WI38 (cell line): ENCODE measurements around the gene FGF14.

Experiments used
- H3K4me3 ChIP-seq: 2 replicates; pipeline ENCODE4 v1.5.1; 2011; ENCODE audit warnings: low read depth, mild to moderate bottlenecking, control low read depth, low read length
- TF ChIP-seq, protein P1 (sequence below): IDR thresholded peaks from 2 replicates; pipeline ENCODE4 v1.5.1; 2012; ENCODE audit warnings: low read depth, mild to moderate bottlenecking, control low read depth, low read length

Gene FGF14

GRCh38 chr13:101795460-101795859 is 606.4 kb downstream of the FGF14 start:
- H3K4me3 ChIP-seq, result no peak overlapping the region
- TF ChIP-seq, protein P1, sequence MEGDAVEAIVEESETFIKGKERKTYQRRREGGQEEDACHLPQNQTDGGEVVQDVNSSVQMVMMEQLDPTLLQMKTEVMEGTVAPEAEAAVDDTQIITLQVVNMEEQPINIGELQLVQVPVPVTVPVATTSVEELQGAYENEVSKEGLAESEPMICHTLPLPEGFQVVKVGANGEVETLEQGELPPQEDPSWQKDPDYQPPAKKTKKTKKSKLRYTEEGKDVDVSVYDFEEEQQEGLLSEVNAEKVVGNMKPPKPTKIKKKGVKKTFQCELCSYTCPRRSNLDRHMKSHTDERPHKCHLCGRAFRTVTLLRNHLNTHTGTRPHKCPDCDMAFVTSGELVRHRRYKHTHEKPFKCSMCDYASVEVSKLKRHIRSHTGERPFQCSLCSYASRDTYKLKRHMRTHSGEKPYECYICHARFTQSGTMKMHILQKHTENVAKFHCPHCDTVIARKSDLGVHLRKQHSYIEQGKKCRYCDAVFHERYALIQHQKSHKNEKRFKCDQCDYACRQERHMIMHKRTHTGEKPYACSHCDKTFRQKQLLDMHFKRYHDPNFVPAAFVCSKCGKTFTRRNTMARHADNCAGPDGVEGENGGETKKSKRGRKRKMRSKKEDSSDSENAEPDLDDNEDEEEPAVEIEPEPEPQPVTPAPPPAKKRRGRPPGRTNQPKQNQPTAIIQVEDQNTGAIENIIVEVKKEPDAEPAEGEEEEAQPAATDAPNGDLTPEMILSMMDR, result no peak

- H3K4me3 ChIP-seq, result no peak overlapping the region
- TF ChIP-seq, protein P1, result no peak
Measured at GRCh38 chr13:101795025-101795424, 606.8 kb downstream of the FGF14 start.

DNA sequence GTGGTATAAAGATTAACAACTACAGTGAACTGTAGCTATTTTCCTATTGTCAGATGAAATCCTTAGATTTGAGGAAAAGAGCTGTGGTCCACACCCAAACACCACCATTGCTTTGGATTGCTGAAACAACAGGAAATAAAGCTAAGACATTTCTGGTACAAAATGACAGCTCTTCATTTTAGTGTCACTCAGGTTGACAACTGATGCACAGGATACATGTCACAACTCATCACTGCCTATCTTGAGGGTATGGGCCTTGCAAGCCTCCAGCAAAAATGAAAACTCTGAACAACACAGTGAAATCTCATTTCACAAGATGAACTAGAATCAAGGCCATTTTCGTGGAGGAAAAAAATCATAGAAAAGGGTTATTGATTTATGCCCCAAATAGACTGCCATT is 609.7 kb downstream of the FGF14 start:
- TF ChIP-seq, protein P1, result no peak
- H3K4me3 ChIP-seq, result no peak overlapping the region

- TF ChIP-seq, protein P1, result 0 out of 2 replicates have a peak, but pooled peaks have one; percentile 18
- no peak overlapping the region for H3K4me3 ChIP-seq
Measured at GRCh38 chr13:101785858-101786257, 616.0 kb downstream of the FGF14 start.

DNA sequence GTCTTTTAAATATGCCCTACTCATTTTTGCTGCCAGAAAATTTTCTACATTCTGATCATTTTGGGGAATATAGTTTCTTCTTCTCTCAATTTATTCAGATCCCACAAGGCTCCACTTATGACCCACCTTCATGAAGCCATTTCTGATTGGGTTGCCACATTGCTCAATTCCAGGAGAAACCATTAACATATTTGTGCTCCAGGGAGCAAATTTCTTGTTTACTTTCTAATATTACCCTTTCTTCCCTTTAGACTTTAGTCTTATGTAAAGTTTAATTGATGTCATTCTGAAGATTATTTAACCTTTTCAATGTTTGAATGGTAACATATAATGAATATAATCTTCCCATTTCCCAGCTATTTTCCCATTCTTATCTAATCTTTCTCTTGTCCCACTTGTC is 617.5 kb downstream of the FGF14 start:
- H3K4me3 ChIP-seq, result no peak overlapping the region
- TF ChIP-seq, protein P1, result no peak

- H3K4me3 ChIP-seq, result no peak overlapping the region
Measured at GRCh38 chr13:101783554-101783953, 618.3 kb downstream of the FGF14 start.

DNA sequence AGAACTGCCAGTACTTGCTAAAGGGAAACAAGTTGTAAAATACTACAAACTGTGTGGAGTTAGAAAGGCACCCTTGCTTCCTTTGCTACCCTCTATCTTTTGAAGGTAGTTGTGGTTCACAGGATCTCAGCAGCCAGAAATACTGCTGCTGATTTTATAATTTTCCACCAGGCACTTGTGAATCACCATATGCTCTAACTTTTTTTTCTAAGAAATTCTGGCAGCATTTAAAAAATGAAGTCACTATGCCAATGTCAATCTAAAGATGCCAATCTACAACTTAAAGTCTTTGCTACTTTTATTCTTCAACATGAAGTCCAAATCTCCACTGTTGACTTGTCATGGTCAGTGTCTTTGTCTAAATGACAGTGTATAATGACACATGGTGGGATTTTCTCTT is 621.6 kb downstream of the FGF14 start:
- TF ChIP-seq, protein P1, result no peak
- no peak overlapping the region for H3K4me3 ChIP-seq

More at GRCh38 chr13:101783554-101783953, 618.3 kb downstream of the FGF14 start:
- TF ChIP-seq, protein P1, result no peak
